ENCODE results near the gene ZNF425. TPM values are rescaled to one million over a fixed set of nuclear protein-coding genes. Genes with fewer than 3 reads are reported as not detected.

Gene ZNF425
- total and polyA plus RNA-seq, 8 donors: under 0.01 to 6.1 (median 1.2) TPM; not detected in 1

GRCh38 chr7:149141893-149142292, 15.8 kb upstream of the ZNF425 start:
- TF ChIP-seq POLR2A (IDR thresholded peaks at IDR 0.05) (no peak), EP300 (IDR thresholded peaks at IDR 0.05) (no peak), CTCF (IDR thresholded peaks at IDR 0.05) (no peak), POLR2AphosphoS5 (IDR thresholded peaks at IDR 0.05) (no peak)
- 77 to 92% (median 87%) methylated on average over 4 of the region's 4 CpGs for WGBS, 5 donors
- Histone ChIP-seq H3K27me3 (no peaks in the 10 kb centered on the region), H3K4me3 (no peak overlapping the region), H3K36me3 (no peaks in the 10 kb centered on the region), H3K27ac (no peak overlapping the region), H3K4me1 (peaks cover 0 to 27% (median 11%) of the 10 kb centered on the region in 4 donors), H3K9me3 (no peaks in the 10 kb centered on the region)
- no peak for DNase-seq
- intact Hi-C loops (cut with DNase I; ENCODE audit: low total_unique reads): no loop called here

- Histone ChIP-seq H3K9me3 (no peaks in the 10 kb centered on the region), H3K27ac (no peak overlapping the region), H3K4me3 (no peak overlapping the region), H3K36me3 (no peaks in the 10 kb centered on the region), H3K4me1 (peaks cover 0 to 17% (median 2%) of the 10 kb centered on the region in 4 donors), H3K27me3 (no peaks in the 10 kb centered on the region)
- 54 to 80% (median 77%) methylated on average over 3 of the region's 3 CpGs for WGBS, 5 donors
- DNase-seq: no peak
- intact Hi-C loops (cut with DNase I; ENCODE audit: low total_unique reads): no loop called here
- TF ChIP-seq EP300 (IDR thresholded peaks at IDR 0.05) (no peak), CTCF (IDR thresholded peaks at IDR 0.05) (no peak), POLR2A (IDR thresholded peaks at IDR 0.05) (no peak), POLR2AphosphoS5 (IDR thresholded peaks at IDR 0.05) (no peak)
Measured at GRCh38 chr7:149140831-149141230, 14.7 kb upstream of the ZNF425 start.

- 95 to 96% (median 96%) methylated on average over 9 of the region's 9 CpGs for WGBS, 5 donors
- peaks cover 0 to 2% (median under 1%) of the 10 kb centered on the region in 4 donors for H3K9me3 ChIP-seq
- no peak overlapping the region for H3K4me3 ChIP-seq
- H3K27ac ChIP-seq: no peak overlapping the region
- intact Hi-C loops (cut with DNase I; ENCODE audit: low total_unique reads): no loop called here
- no peaks in the 10 kb centered on the region for H3K4me1 ChIP-seq
- DNase-seq: no peak
- TF ChIP-seq EP300 (IDR thresholded peaks at IDR 0.05): no peak
- no peak for TF ChIP-seq CTCF (IDR thresholded peaks at IDR 0.05)
- no peak for TF ChIP-seq POLR2A (IDR thresholded peaks at IDR 0.05)
- no peak for TF ChIP-seq POLR2AphosphoS5 (IDR thresholded peaks at IDR 0.05)
- H3K36me3 ChIP-seq: peaks cover 0 to 21% (median 11%) of the 10 kb centered on the region in 4 donors
- H3K27me3 ChIP-seq: no peaks in the 10 kb centered on the region
Measured at GRCh38 chr7:149136118-149136517, 10.0 kb upstream of the ZNF425 start.

- Histone ChIP-seq H3K9me3 (peaks cover 4 to 12% (median 7%) of the 10 kb centered on the region in 4 donors), H3K4me1 (peaks cover 0 to 2% (median 1%) of the 10 kb centered on the region in 4 donors), H3K27ac (peak overlapping the region in 3 of 5 donors; percentile 8 to 48 (median 38)), H3K4me3 (no peak overlapping the region), H3K36me3 (peaks cover 0 to 38% (median 29%) of the 10 kb centered on the region in 4 donors), H3K27me3 (no peaks in the 10 kb centered on the region)
- DNase-seq: no peak
- intact Hi-C loops (cut with DNase I; ENCODE audit: low total_unique reads): no loop called here
- WGBS, 5 donors: 49 to 76% (median 70%) methylated on average over 2 of the region's 2 CpGs
- TF ChIP-seq POLR2AphosphoS5 (IDR thresholded peaks at IDR 0.05) (no peak), CTCF (IDR thresholded peaks at IDR 0.05) (no peak), EP300 (IDR thresholded peaks at IDR 0.05) (no peak), POLR2A (IDR thresholded peaks at IDR 0.05) (no peak)
Measured at GRCh38 chr7:149133028-149133710, 7.0 kb upstream of the ZNF425 start.

Measured in stomach (tissue), 9 donors.